K562 (cell line): ENCODE results near the gene PCDH8. TPM values are rescaled to one million over a fixed set of nuclear protein-coding genes. Genes with fewer than 3 reads are reported as not detected.

Experiments used
- ATAC-seq: fragments of 200-7000 bp; cut with Tn5 transposase; 3 replicates; pipeline ENCODE4 v1.9.1; 2020; ENCODE audit warnings: moderate library complexity
- BruUV-seq: library from RNA; stranded (reverse); fragments of 400-500 nt; replicated peaks from 2 replicates; lab custom pipeline; 2021; lab: Mats Ljungman, UMichigan
- CTCF ChIA-PET: fragments of 300-600 bp; formaldehyde crosslinking; extraction: SDS; loops from one replicate; lab custom pipeline; 2021; ENCODE audit warnings: low intra/inter-chr PET ratio; lab: Yijun Ruan, JAX
- POLR2A ChIA-PET: fragments of 300-600, 350-650 bp; sonication (Branson Sonifier 250); formaldehyde crosslinking; extraction: SDS; loops from one replicate; lab custom pipeline; 2021; ENCODE audit warnings: antibody characterized with exemption, inconsistent platforms; lab: Yijun Ruan, JAX
- DNase-seq, 4 experiments: peaks; one replicate each; pipeline versions ENCODE4 v3.0.0 to v3.0.0-alpha.2; 2011 to 2018; ENCODE audit warnings: low spot score in 3 of 4, mixed read lengths in 3 of 4; ENCODE audit errors: extremely low read depth in 1 of 4
- FAIRE-seq: peaks from 2 replicates; lab custom pipeline; 2011; peaks lifted over from hg19 to GRCh38; lab: Jason Lieb, UNC
- H2AFZ ChIP-seq: 2 replicates; pipeline ENCODE4 v1.6.0; 2011; ENCODE audit warnings: low read depth, low read length, control low read depth, inconsistent platforms
- H3K27ac ChIP-seq: fragments of 200-600 bp; 3 replicates; pipeline ENCODE4 v1.8.0; 2011; ENCODE audit warnings: low read depth, mild to moderate bottlenecking, control low read depth, inconsistent platforms, low read length, moderate library complexity, mixed read lengths; ENCODE audit errors: extremely low read depth
- H3K27me3 ChIP-seq, 2 experiments: fragments of 300-600 bp in 1 of 2; 2 replicates in 1 of 2; 3 replicates in 1 of 2; pipeline versions ENCODE4 v1.6.0 to v1.8.0; 2011; ENCODE audit warnings: inconsistent platforms in 2 of 2, low read length in 2 of 2, mild to moderate bottlenecking in 1 of 2, mixed read lengths in 1 of 2, moderate library complexity in 1 of 2; ENCODE audit not compliant: control insufficient read depth in 2 of 2, insufficient read depth in 2 of 2
- H3K36me3 ChIP-seq: fragments of 300-600 bp; 3 replicates; pipeline ENCODE4 v1.8.0; 2011; ENCODE audit warnings: mild to moderate bottlenecking, low read length, inconsistent platforms; ENCODE audit not compliant: control insufficient read depth, insufficient read depth
- H3K4me1 ChIP-seq, 2 experiments: fragments of 200-600 bp in 1 of 2; replicated peaks in 1 of 2; 2 replicates in 1 of 2; 3 replicates in 1 of 2; pipeline versions ENCODE4 v1.5.1 to v1.8.0; 2011; ENCODE audit warnings: inconsistent platforms in 2 of 2, low read length in 2 of 2, mild to moderate bottlenecking in 1 of 2, mixed read lengths in 1 of 2, moderate library complexity in 1 of 2; ENCODE audit not compliant: control insufficient read depth in 2 of 2, insufficient read depth in 2 of 2
- H3K4me2 ChIP-seq: 2 replicates; pipeline ENCODE4 v1.6.1; 2011; ENCODE audit warnings: low read length, control low read depth, inconsistent platforms, mixed read lengths; ENCODE audit not compliant: insufficient read depth
- H3K4me3 ChIP-seq: fragments of 200-600 bp; sonication (generic), shearing (Covaris generic); 2 replicates; pipeline ENCODE4 v1.5.1; 2016; ENCODE audit warnings: control low read depth, inconsistent platforms
- H3K79me2 ChIP-seq: fragments of 200-600 bp; 3 replicates; pipeline ENCODE4 v1.8.0; 2011; ENCODE audit warnings: low read length, inconsistent platforms; ENCODE audit not compliant: control insufficient read depth, insufficient read depth
- H3K9ac ChIP-seq, 2 experiments: 2 replicates each; pipeline versions ENCODE4 v1.6.0 to v1.6.1; 2011; ENCODE audit warnings: low read depth in 2 of 2, low read length in 2 of 2, control low read depth in 1 of 2, inconsistent platforms in 1 of 2, mild to moderate bottlenecking in 1 of 2, mixed read lengths in 1 of 2; ENCODE audit not compliant: insufficient read depth in 1 of 2
- H3K9me1 ChIP-seq: one replicate; pipeline ENCODE4 v1.6.0; 2011; ENCODE audit warnings: inconsistent platforms, mild to moderate bottlenecking, low read length, moderate library complexity; ENCODE audit not compliant: control insufficient read depth, insufficient read depth
- H3K9me3 ChIP-seq: replicated peaks from 2 replicates; pipeline ENCODE4 v1.5.1; 2011; ENCODE audit warnings: low read depth, low read length, inconsistent platforms; ENCODE audit not compliant: control insufficient read depth, insufficient read depth
- H4K20me1 ChIP-seq: replicated peaks from 2 replicates; pipeline ENCODE4 v1.6.1; 2011; ENCODE audit warnings: low read length, inconsistent platforms, mixed read lengths; ENCODE audit not compliant: control insufficient read depth, insufficient read depth
- ATF7 ChIP-seq: fragments of 450-650 bp; IDR thresholded peaks from 2 replicates; pipeline ENCODE4 v1.7.1; 2014; ENCODE audit warnings: mild to moderate bottlenecking, moderate library complexity
- CHAMP1 ChIP-seq: fragments of 450-650 bp; IDR thresholded peaks from 2 replicates; pipeline ENCODE4 v1.6.1; 2016; ENCODE audit warnings: mild to moderate bottlenecking
- DACH1 ChIP-seq: fragments of 450-650 bp; IDR thresholded peaks from 2 replicates; pipeline ENCODE4 v1.6.1; 2018; ENCODE audit not compliant: partially characterized antibody
- GTF2F1 ChIP-seq: IDR thresholded peaks from 2 replicates; pipeline ENCODE4 v1.6.1; 2011; ENCODE audit warnings: low read depth, low read length, improper control_type of control experiment
- HES1 ChIP-seq: fragments of 450-650 bp; IDR thresholded peaks from 2 replicates; pipeline ENCODE4 v1.6.1; 2016; ENCODE audit warnings: low read depth, mild to moderate bottlenecking, moderate library complexity
- IFI16 ChIP-seq: fragments of 250-450 bp; sonication (Bioruptor Pico); IDR thresholded peaks from 2 replicates; pipeline ENCODE4 v2.1.2; 2022; ENCODE audit warnings: mild to moderate bottlenecking, inconsistent platforms
- KLF6 ChIP-seq: fragments of 250-450 bp; sonication (Bioruptor Pico); IDR thresholded peaks from 2 replicates; pipeline ENCODE4 v1.4.0; 2020; ENCODE audit warnings: mild to moderate bottlenecking, moderate library complexity, borderline replicate concordance
- NFYB ChIP-seq: IDR thresholded peaks from 2 replicates; pipeline ENCODE4 v1.6.1; 2011; ENCODE audit warnings: mild to moderate bottlenecking, moderate library complexity; ENCODE audit not compliant: insufficient read length; ENCODE audit errors: extremely low read depth
- PCBP2 ChIP-seq: fragments of 200-400 bp; formaldehyde crosslinking; IDR thresholded peaks from 2 replicates; pipeline ENCODE4 v1.6.1; 2018; ENCODE audit warnings: low read length, low read depth, mild to moderate bottlenecking, moderate library complexity; ENCODE audit not compliant: poor library complexity, severe bottlenecking
- RBM25 ChIP-seq: fragments of 200-400 bp; formaldehyde crosslinking; IDR thresholded peaks from 2 replicates; pipeline ENCODE4 v1.6.1; 2018; ENCODE audit warnings: low read length, low read depth, moderate library complexity; ENCODE audit not compliant: severe bottlenecking
- ZNF232 ChIP-seq: sonication (generic); formaldehyde crosslinking; IDR thresholded peaks from 2 replicates; pipeline ENCODE4 v1.8.0; 2022; ENCODE audit warnings: mild to moderate bottlenecking, missing genetic modification reagents
- ZNF436 ChIP-seq: fragments of 250-450, 450-650 bp; sonication (Bioruptor Pico); formaldehyde crosslinking; IDR thresholded peaks from 2 replicates; pipeline ENCODE4 v1.7.0; 2020; ENCODE audit warnings: mild to moderate bottlenecking
- ZNF586 ChIP-seq: fragments of 450-650 bp; formaldehyde crosslinking; conservative IDR thresholded peaks from 2 replicates; pipeline ENCODE4 v1.4.0; 2020; ENCODE audit warnings: mild to moderate bottlenecking, moderate library complexity
- WGBS: fragments of 100-300 bp; shearing (Covaris generic); methylation state at CpG from one replicate; pipeline ENCODE4 v1.1.6; 2016; ENCODE audit warnings: low coverage, mixed read lengths; ENCODE audit not compliant: insufficient coverage; ENCODE audit errors: missing lambda C conversion rate; 5-methylcytosine and 5-hydroxymethylcytosine counted together
- in situ Hi-C: fragments of 300-500 bp; cut with MboI; formaldehyde crosslinking; loops from 4 replicates; pipeline ENCODE4 v1.15.0; 2018; ENCODE audit warnings: inconsistent platforms, mixed read lengths
- intact Hi-C: fragments of 100-400 bp; cut with micrococcal nuclease; formaldehyde crosslinking; loops from 2 replicates; pipeline ENCODE4 v1.14.2; 2022
- polyA plus RNA-seq, 8 experiments: library from polyadenylated mRNA; depleted of rRNA in 4 of 8; stranded (reverse) in 5 of 8; unstranded in 3 of 8; fragments of >200 nt; fragmentation: Nextera tagmentation in 2 of 8; fragmentation: Illumina TruSeq in 1 of 8; extraction: Ambion mirVana in 2 of 8; extraction: Trizol in 1 of 8; gene quantifications; 2 replicates each; pipeline versions ENCODE4 v1.2.1 to v1.2.3, GENCODE V29; 2011 to 2014; ENCODE audit warnings: inconsistent platforms in 1 of 8, missing spikeins in 1 of 8
- total RNA-seq, 7 experiments: library from RNA; depleted of rRNA in 6 of 7; stranded (reverse); fragments of >200 nt in 6 of 7; fragmentation: Illumina TruSeq in 2 of 7; extraction: Trizol in 2 of 7; gene quantifications; 2 replicates each; pipeline versions ENCODE4 v1.2.1 to v1.2.3, GENCODE V29; 2011 to 2021; ENCODE audit warnings: low replicate concordance in 1 of 7
- TF ChIP-seq, protein P1 (sequence below): fragments of 250-450 bp; sonication (Bioruptor Pico); IDR thresholded peaks from 2 replicates; pipeline ENCODE4 v1.4.0; 2020; ENCODE audit warnings: mild to moderate bottlenecking

The PCDH8 gene
- total and polyA plus RNA-seq, 9 of the 15 experiments (the other 6 are each of a cell fraction or from before 2014, with no cell fraction given) = not detected

DNA sequence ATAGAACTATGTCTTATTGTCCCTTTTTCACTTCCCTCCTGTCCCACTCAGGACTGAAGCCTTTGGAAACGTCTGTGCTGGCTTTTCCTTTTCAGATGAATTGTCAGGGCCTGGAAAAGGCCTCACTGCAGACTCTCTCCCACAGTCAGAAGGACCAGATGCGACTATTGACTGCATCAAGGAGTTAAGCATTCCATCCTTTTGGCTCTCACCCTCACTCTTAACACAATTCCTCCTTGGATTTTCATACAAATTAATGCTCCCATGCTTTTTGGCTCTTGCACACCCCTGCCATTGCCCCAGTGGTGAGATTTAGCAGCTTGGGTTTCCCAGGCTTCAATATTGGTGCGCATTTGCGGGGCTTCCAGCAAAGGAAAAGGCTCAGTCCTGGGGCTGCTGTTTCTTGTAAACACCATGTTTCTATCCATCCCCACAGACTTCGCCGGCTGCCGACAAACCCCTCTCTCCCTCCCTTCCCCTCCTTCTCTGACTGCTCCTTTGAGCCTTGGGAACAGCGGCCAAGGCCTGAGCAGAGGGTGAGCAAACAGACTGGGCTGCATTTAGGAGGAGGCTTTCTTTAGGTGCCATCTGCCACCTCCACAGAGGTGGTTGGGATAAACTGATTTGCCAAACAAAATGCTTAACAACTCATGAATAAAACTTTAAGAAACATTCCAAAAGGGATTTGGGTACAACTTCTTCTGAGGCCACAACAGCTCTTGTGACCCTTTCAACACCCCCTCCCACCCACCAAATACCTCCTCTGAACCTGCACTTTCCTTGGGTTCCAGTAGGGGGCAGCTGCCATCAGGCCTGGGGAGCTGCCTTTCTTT, 48.6 kb upstream of the PCDH8 start (continued):
- TF ChIP-seq NFYB (no peak), DACH1 (no peak)

- no peak overlapping the region for H3K27ac ChIP-seq
- no peak overlapping the region for H3K9ac ChIP-seq
- H4K20me1 ChIP-seq = no peaks in the 10 kb centered on the region
- ATAC-seq = no peak
- no peaks in the 10 kb centered on the region for H3K9me3 ChIP-seq
- no peak overlapping the region for H3K4me2 ChIP-seq
- CTCF ChIA-PET = no interaction called here
- BruUV-seq = no TSS peak
- FAIRE-seq = no peak
- POLR2A ChIA-PET = no interaction called here
- no peak overlapping the region for H3K4me3 ChIP-seq
- no peaks in the 10 kb centered on the region for H3K4me1 ChIP-seq
- intact Hi-C loops = no loop called here
- H2AFZ ChIP-seq = no peak overlapping the region
- H3K27me3 ChIP-seq = no peaks in the 10 kb centered on the region
- in situ Hi-C loops = no loop called here
- WGBS = 0% methylated on average over 5 of the region's 5 CpGs
- no peaks in the 10 kb centered on the region for H3K79me2 ChIP-seq
- DNase-seq = no peak
- H3K9me1 ChIP-seq = no peaks in the 10 kb centered on the region
- no peaks in the 10 kb centered on the region for H3K36me3 ChIP-seq
- TF ChIP-seq, protein P1, sequence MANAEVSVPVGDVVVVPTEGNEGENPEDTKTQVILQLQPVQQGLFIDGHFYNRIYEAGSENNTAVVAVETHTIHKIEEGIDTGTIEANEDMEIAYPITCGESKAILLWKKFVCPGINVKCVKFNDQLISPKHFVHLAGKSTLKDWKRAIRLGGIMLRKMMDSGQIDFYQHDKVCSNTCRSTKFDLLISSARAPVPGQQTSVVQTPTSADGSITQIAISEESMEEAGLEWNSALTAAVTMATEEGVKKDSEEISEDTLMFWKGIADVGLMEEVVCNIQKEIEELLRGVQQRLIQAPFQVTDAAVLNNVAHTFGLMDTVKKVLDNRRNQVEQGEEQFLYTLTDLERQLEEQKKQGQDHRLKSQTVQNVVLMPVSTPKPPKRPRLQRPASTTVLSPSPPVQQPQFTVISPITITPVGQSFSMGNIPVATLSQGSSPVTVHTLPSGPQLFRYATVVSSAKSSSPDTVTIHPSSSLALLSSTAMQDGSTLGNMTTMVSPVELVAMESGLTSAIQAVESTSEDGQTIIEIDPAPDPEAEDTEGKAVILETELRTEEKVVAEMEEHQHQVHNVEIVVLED = no peak
- TF ChIP-seq IFI16 (CRISPR knock-in tag) = no peak
- TF ChIP-seq ATF7 = no peak
- no peak for TF ChIP-seq ZNF436 (CRISPR knock-in tag)
- no peak for TF ChIP-seq HES1
- no peak for TF ChIP-seq PCBP2
- no peak for TF ChIP-seq RBM25
- no peak for TF ChIP-seq ZNF586 (CRISPR knock-in tag)
- TF ChIP-seq ZNF232 (CRISPR knock-in tag) = no peak
- no peak for TF ChIP-seq CHAMP1
- no peak for TF ChIP-seq KLF6 (CRISPR knock-in tag)
- no peak for TF ChIP-seq GTF2F1
Measured at GRCh38 chr13:52894413-52894812, 46.0 kb upstream of the PCDH8 start.
